Right lung (tissue), 5 donors: Measurements from ENCODE around the gene STK16. TPM values are rescaled to one million over a fixed set of nuclear protein-coding genes. Genes with fewer than 3 reads are reported as not detected.
A peak's percentile ranks its signal among the peaks of the same experiment; 100 is the strongest.

Experiments
- DNase-seq, 2 donors: peaks; one replicate each; pipeline ENCODE4 v3.0.0-alpha.2; 2013
- polyA plus RNA-seq, 5 donors: library from polyadenylated mRNA; unstranded; fragments of 120-200 nt; gene quantifications; one replicate each; pipeline versions ENCODE4 v1.2.1 to v1.2.3, GENCODE V29; 2013; ENCODE audit warnings: inconsistent platforms in 1 of 5, low replicate concordance in 1 of 5; ENCODE audit not compliant: insufficient read length in 5 of 5, insufficient read depth in 1 of 5

Gene STK16
- polyA plus RNA-seq, 5 donors: 32.1 to 36.2 (median 35.2) TPM

DNA sequence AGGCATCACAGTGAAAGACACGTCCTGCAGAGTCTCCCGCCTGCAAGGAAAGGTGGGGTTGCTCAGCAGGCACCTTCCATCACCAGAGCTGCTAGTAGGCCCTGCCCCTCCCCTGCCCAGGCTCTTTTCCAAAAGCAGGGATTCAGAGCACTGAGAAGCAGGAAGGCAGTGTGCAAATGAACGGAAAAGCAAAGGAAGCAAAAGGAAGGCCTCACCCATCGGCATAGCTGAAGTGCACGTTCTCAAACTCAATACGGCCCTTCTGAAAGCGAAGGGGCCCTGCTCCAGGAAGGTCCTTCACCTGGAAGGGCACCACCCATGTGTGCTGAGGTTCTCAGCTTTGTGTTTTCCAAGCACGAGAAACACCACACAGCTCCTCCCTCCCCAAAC is 32.3 kb upstream of the STK16 start:
- DNase-seq: no peak

- no peak for DNase-seq
Observed at GRCh38 chr2:219213486-219214071, 31.7 kb upstream of the STK16 start.

GRCh38 chr2:219214141-219214540 is 31.1 kb upstream of the STK16 start:
- DNase-seq: no peak

- DNase-seq: no peak
Observed at GRCh38 chr2:219214786-219215185, 30.5 kb upstream of the STK16 start.

GRCh38 chr2:219215871-219216534 is 29.3 kb upstream of the STK16 start:
- no peak for DNase-seq

DNA sequence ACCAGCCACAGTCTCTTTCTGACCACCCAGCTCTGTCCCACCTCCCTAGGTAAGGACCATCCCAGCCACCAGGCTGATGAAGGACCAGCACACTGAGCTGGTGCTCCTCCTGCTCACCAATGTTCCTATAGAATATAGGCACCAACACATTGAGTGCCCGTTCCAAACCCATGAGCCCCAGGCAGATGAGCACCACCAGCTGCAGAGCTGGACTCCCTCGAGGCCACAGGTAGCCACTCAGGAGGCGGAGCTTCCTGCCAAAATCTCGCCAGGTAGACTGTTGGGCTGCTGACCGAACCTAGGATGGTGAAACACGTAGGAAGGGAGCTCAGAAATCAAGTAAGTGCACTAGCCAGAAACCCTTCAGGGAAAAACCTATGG is 28.8 kb upstream of the STK16 start:
- DNase-seq: no peak

DNA sequence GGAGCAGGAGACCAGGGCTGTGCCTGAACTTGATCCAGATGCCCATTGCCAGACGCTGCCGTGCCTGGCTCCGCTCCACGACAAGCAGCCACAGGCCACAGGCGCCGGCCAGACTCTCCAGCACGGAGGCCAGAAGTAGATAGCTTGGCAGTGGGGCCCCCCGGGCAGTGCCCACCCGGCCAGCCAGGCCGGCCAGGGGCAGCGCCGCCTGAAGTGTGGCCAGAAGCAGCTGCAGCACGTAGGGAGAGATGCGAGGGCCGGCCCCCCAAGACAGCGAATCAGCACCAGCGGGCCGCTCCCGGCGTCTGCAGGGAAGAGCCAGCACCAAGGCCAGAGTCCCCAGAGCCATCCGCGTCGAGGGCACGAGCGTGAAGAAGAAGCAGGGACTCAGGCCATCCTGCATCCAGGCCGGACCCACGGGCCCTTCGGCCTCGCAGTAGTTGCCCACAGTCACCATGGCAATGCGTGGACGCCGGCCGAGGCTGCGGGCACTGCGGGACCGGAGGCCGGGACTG is 27.0 kb upstream of the STK16 start:
- no peak for DNase-seq

DNA sequence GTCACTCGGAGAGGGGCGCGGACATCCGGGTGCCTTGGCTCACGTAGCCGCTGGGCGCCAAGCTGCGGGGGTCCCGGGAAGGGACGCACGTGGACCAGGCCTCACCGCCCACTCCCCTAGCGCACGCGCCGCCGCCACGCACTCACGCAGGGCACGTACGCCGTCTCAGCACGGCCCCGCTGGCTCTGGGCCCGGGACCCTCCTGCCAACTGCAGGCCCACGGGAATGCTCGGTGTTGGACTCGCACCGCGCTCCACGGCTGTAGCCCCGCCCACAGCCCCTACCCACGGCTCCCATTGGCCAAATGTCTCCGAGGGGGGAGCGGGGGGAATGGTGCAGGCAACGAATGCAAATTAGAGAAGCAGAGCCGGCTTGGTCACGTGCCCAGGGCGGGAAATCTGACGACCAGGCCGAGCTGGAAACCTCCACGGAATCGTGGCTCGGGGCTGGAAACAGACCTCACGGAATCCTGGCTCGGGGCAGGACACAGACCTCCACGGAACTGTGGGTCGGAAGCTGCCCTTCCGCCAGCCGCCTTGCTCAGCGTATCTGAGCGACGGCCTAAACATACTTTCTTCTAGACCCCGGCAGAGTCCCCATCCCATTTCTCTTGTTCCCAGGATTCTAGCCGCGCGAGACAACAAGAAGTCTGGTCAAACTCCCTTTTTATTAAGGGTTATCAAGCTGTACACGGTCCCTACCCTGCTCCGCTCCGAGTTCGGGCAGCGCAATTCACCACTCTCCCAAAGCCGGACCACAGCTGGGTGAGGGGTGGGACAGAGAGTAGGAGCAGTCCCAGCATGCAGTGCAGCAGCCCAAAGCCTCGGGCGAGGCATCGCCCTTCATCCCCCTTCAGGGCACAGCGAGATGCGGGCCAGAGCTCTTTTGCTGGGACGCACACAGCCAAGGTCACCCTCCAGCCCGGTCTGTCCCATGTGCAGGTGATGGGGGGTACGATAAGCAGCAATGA is 26.3 kb upstream of the STK16 start, which contains the start of gene ABCB6:
ABCB6 (minus strand) TSS at position 227 of the 970 bp plus-strand sequence. CDS start 285 bp downstream, outside the sequence.
- DNase-seq: peak; percentile 94 to 95

- DNase-seq: no peak
Observed at GRCh38 chr2:219219784-219220532, 25.3 kb upstream of the STK16 start.

- DNase-seq: no peak
Observed at GRCh38 chr2:219220652-219221402, 24.5 kb upstream of the STK16 start.

GRCh38 chr2:219221957-219222518 is 23.2 kb upstream of the STK16 start:
- no peak for DNase-seq

- DNase-seq: no peak
Observed at GRCh38 chr2:219223831-219224610, 21.3 kb upstream of the STK16 start.

GRCh38 chr2:219225350-219225749 is 19.9 kb upstream of the STK16 start:
- DNase-seq: no peak

DNA sequence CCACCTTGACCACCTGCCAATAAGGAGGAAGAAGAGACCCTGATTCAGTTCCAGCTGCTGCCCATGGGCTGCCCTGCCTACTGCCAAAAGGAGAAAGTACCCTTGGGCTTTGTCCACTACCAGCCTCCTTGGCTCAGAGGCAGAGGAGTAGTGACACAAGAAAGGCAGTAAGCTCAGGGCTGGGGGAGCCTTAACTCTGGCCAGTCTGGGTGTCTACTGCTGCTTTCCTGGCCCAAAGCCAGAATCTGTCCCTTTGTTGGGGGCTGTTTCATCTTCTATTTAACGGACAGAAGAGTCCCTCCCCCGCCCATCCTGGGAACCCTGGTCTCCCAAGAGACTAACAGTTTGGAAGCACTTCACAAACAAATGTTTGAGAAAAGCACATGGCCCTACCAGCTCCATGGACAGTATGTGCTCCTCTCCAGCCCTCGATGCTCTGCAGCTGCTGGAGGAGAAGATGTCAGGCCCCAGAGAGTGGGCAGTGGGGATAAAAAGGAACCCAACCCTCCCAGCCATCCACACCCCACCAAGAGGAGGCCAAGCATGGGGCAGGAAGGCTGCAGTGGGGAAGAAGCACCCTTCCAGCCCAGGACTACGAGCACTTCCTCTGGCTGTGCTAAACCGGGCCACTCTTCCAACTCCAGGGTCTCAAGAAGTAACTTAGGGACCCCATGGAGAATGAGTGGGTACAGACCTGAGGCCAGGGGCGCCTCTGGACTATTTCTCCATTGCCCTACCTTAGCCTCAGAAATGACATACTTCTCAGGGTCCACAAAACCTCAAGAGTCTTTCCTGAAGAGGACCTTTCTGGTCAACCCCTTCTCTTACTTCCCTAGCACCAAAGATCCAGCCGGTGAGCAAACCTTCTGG is 17.0 kb upstream of the STK16 start:
- no peak for DNase-seq

- DNase-seq: no peak
Observed at GRCh38 chr2:219228911-219229304, 16.4 kb upstream of the STK16 start.

DNA sequence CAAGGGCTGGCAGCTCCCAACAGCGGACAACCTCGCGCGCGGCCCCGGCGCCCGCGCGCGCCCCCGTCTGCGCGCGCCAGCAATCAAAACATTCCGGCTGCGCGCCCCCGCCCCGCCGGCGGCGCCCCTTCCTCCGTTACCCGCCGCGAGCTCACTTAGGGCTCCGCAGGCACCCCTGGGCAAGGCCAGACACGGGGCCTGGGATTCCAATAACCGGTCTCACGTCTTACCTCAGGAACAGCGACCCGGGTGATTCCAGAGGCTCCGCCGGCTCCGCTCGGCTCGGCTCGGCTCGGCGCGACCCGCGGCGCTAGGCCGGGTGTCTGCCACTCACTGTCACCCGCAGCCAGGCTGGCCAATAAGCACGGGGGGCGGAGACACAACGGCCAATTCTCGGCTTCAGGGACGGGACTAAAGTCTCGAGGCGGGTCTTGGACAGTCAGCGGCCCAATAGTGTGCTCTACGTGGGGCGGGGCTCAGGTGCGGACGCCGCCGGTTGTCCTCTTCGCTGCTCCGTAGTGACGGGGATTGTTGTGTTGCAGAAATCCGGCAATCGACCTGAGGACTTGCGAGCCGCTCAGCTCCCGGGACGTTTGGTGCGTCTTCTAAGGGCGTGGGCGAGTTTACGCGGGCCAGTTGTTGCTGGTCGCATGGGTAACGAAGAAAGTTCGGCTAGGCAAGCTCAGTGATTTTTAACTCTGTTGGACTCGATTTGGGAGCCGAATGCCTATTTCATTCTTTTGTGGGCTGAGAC is 15.8 kb upstream of the STK16 start, which contains the start of the genes ANKZF1 and ATG9A:
ANKZF1 (plus strand) TSS at position 502 of the 754 bp plus-strand sequence. CDS start 452 bp downstream, outside the sequence.
ATG9A (minus strand) TSS at position 332 of the 754 bp plus-strand sequence. CDS start 1,612 bp downstream, outside the sequence.
- peak; percentile 96 to 97 for DNase-seq

DNA sequence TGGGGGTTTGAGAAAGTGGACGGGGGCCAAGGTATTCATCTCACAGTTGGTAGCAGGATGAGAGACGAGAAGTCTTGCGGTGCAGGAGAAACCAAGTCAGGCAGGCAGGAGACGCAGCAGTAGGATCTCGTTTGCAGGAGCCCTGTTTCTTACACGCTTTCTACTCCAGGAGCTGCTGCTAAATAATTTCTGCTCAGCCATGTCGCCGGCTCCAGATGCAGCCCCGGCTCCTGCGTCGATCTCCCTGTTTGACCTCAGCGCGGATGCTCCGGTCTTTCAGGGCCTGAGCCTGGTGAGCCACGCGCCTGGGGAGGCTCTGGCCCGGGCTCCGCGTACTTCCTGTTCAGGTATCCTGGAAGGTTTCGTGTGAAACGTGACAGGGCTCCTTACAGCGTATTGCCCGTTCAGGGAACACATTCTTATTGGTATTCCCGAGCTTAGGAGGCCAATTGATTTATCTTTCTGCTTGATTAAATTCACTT is 15.2 kb upstream of the STK16 start:
- no peak for DNase-seq
